DOHH2 (cell line): Measurements from ENCODE around the gene TLK2.
"Not testable (repeated sequence)": the region's sequence is repeated elsewhere in the genome, so short reads cannot be mapped to it uniquely, and the experiment has no call there.

ENCODE experiments used
- H3F3A ChIP-seq: fragments of 200-600 bp; sonication (generic), shearing (Covaris generic); 2 replicates; pipeline ENCODE4 v1.6.0; 2016; ENCODE audit warnings: antibody characterized with exemption, mild to moderate bottlenecking; ENCODE audit not compliant: control insufficient read depth, insufficient read depth
- H3K27ac ChIP-seq: fragments of 200-600 bp; sonication (generic); 2 replicates; pipeline ENCODE4 v1.5.1; 2014; ENCODE audit warnings: low read depth, mild to moderate bottlenecking, low read length, moderate library complexity
- H3K27me3 ChIP-seq: fragments of 200-600 bp; sonication (generic); 2 replicates; pipeline ENCODE4 v1.6.1; 2014; ENCODE audit warnings: mild to moderate bottlenecking, low read length, mixed read lengths; ENCODE audit not compliant: control insufficient read depth
- H3K36me3 ChIP-seq: fragments of 200-600 bp; sonication (generic); 2 replicates; pipeline ENCODE4 v1.6.1; 2014; ENCODE audit warnings: mild to moderate bottlenecking, low read length, moderate library complexity, mixed read lengths; ENCODE audit not compliant: control insufficient read depth
- H3K4me1 ChIP-seq: fragments of 200-600 bp; sonication (generic); 2 replicates; pipeline ENCODE4 v1.6.1; 2014; ENCODE audit warnings: mild to moderate bottlenecking, low read length, mixed read lengths; ENCODE audit not compliant: control insufficient read depth
- H3K4me2 ChIP-seq: fragments of 200-600 bp; sonication (generic); 2 replicates; pipeline ENCODE4 v1.6.0; 2014; ENCODE audit warnings: mild to moderate bottlenecking, low read length, moderate library complexity
- H3K4me3 ChIP-seq: fragments of 200-600 bp; sonication (generic); 2 replicates; pipeline ENCODE4 v1.5.1; 2014; ENCODE audit warnings: mild to moderate bottlenecking, low read length, mixed read lengths
- H3K79me2 ChIP-seq: fragments of 200-600 bp; sonication (generic); 2 replicates; pipeline ENCODE4 v1.6.1; 2014; ENCODE audit warnings: mild to moderate bottlenecking, low read length, mixed read lengths; ENCODE audit not compliant: control insufficient read depth
- H3K9me2 ChIP-seq: fragments of 200-600 bp; sonication (generic); replicated peaks from 2 replicates; pipeline ENCODE4 v1.6.1; 2014; ENCODE audit warnings: mild to moderate bottlenecking, low read length, mixed read lengths; ENCODE audit not compliant: control insufficient read depth
- H3K9me3 ChIP-seq: fragments of 200-600 bp; sonication (generic); 2 replicates; pipeline ENCODE4 v1.6.1; 2014; ENCODE audit warnings: antibody characterized with exemption, low read length, mixed read lengths; ENCODE audit not compliant: control insufficient read depth, insufficient read depth
- H4K20me1 ChIP-seq: fragments of 200-600 bp; sonication (generic); 2 replicates; pipeline ENCODE4 v1.6.0; 2014; ENCODE audit warnings: low read depth, mild to moderate bottlenecking, antibody characterized with exemption, low read length, moderate library complexity; ENCODE audit not compliant: control insufficient read depth, insufficient read depth

The TLK2 gene

DNA sequence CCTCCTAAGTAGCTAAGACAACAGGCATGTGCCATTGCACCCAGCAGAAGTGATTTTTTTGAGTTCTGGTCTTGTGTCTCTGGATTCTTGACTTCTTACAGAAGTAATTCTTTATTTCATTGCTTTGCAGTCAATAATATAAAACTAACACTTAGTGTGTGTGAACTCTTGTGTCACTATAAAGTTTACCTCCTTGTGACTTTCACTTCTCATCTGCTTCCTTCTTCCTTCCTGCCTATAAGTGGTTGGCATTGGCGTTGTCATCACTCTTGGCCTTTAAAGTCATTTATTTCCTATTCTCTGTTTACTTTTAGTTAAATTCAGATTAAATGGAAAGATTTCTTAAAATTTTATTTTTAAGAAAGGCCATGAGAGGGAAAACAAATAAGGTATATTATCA lies 12.4 kb downstream of the TLK2 start:
- not testable (repeated sequence) for H3K27ac ChIP-seq, H3K9me3 ChIP-seq, H3K27me3 ChIP-seq, H3K4me2 ChIP-seq, H3K4me3 ChIP-seq, H3K9me2 ChIP-seq, H3F3A ChIP-seq, H4K20me1 ChIP-seq, H3K4me1 ChIP-seq
- peaks cover 25% of the 10 kb centered on the region for H3K36me3 ChIP-seq
- peaks cover 100% of the 10 kb centered on the region for H3K79me2 ChIP-seq

DNA sequence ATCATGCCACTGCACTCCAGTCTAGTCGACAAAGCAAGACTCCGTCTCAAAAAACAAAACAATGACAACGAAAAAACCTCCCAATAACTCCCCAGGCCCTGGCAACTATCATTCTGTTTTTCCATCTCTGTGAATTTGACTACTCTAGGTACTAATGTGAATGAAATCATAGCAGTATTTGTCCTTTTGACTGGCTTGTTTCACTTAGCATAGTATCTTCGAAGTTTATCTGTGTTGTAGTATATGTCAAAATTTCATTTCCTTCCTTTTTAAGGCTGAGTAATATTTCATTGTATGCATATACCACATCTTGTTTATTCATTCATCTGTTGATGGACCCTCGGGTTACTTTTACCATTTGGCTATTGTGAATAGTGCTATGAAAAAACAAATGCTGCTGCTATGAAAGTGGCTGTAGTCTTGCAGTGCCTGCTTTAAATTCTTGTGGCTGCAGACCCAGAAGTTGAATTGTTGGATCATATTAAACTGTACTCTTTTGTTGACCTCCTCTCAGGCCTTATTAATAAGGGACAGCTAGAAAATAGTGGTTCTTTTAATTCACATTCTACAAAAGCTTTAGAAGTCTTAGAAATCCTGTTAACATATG lies 14.5 kb downstream of the TLK2 start:
- not testable (repeated sequence) for H3F3A ChIP-seq, H3K9me2 ChIP-seq, H4K20me1 ChIP-seq

DNA sequence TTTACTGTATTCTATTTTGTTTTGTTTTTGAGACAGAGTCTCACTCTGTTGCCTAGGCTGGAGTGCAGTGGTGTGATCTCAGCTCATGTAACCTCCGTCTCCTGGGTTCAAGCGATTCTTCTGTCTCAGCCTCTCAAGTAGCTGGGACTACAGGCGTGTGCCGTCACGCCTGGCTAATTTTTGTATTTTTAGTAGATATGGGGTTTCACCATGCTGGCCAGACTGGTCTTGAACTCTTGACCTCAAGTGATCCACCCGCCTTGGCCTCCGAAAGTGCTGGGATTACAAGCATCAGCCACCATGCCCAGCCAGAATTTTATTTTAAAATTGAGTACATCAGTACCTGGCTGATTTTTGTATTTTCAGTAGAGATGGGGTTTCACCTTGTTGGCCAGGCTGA lies 15.4 kb downstream of the TLK2 start:
- not testable (repeated sequence) for H3K4me3 ChIP-seq, H3K4me2 ChIP-seq, H3K4me1 ChIP-seq, H3F3A ChIP-seq, H4K20me1 ChIP-seq, H3K27me3 ChIP-seq, H3K9me2 ChIP-seq, H3K27ac ChIP-seq, H3K9me3 ChIP-seq
- Histone ChIP-seq H3K79me2 (peaks cover 100% of the 10 kb centered on the region), H3K36me3 (peaks cover 16% of the 10 kb centered on the region)

More for the DNA sequence above, 14.5 kb downstream of the TLK2 start:
- Histone ChIP-seq H3K36me3 (peaks cover 22% of the 10 kb centered on the region), H3K79me2 (peaks cover 100% of the 10 kb centered on the region)
- H3K4me2 ChIP-seq, H3K27me3 ChIP-seq, H3K4me1 ChIP-seq, H3K9me3 ChIP-seq, H3K4me3 ChIP-seq, H3K27ac ChIP-seq: not testable (repeated sequence)

DNA sequence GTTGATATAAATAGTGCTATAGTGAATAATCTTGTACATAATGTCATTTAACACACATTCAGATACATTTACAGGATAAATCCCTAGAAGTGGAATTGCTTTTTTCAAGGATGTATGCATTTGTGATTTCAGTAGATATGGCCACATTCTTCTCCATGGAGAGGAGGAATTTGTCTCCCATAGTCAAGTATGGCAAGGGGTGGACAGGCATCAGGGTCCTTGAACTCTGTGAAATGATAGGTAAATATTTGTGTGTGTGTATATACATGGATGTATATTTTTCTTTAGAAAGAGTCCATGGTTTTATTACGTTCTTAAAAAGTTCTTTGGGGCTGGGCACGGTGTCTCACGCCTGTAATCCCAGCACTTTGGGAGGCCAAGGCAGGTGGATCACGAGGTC lies 17.7 kb downstream of the TLK2 start:
- H3K27ac ChIP-seq, H3K9me2 ChIP-seq, H3K27me3 ChIP-seq, H4K20me1 ChIP-seq, H3K9me3 ChIP-seq, H3K4me2 ChIP-seq, H3K36me3 ChIP-seq, H3F3A ChIP-seq, H3K4me3 ChIP-seq, H3K4me1 ChIP-seq: not testable (repeated sequence)
- peaks cover 92% of the 10 kb centered on the region for H3K79me2 ChIP-seq

DNA sequence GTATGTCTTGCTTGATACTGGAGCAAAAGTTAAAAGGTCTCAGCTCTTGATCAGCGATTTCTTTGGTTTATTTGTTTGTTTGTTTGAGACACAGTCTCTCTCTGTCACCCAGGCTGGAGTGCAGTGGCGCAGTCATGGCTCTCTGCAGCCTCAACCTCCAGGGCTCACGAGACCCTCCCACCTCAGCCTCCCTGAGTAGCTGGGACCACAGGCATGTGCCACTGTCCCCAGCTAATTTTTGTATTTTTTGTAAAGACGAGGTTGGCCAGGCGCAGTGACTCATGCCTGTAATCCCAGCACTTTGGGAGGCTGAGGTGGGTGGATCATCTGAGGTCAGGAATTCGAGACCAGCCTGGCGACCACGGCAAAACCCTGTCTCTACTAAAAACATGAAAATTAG lies 20.2 kb downstream of the TLK2 start:
- not testable (repeated sequence) for H3K27ac ChIP-seq, H3K27me3 ChIP-seq, H3K36me3 ChIP-seq, H3F3A ChIP-seq, H3K4me2 ChIP-seq, H3K9me3 ChIP-seq, H3K4me3 ChIP-seq, H4K20me1 ChIP-seq, H3K9me2 ChIP-seq, H3K4me1 ChIP-seq
- H3K79me2 ChIP-seq: peaks cover 89% of the 10 kb centered on the region

DNA sequence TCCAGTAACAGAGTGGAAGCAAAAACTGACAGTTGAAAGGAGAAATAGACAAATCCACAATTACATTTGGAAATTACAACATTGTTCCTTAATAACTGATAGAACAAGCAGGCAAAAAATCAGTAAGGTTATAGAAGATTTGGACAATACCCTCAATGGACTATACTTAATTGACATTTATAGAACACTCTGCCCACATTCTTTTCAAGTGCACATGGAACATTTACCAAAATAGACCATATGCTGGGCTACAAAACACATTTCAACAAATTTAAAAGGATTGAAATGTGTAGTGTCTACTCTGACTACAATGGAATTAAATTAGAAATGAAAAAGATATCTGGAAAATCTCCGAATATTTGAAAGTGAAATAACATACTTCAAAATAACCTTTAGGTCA lies 21.8 kb downstream of the TLK2 start:
- not testable (repeated sequence) for H3K4me1 ChIP-seq, H4K20me1 ChIP-seq, H3K4me3 ChIP-seq, H3K9me3 ChIP-seq, H3K9me2 ChIP-seq, H3F3A ChIP-seq, H3K27me3 ChIP-seq, H3K4me2 ChIP-seq, H3K27ac ChIP-seq, H3K36me3 ChIP-seq
- peaks cover 89% of the 10 kb centered on the region for H3K79me2 ChIP-seq

DNA sequence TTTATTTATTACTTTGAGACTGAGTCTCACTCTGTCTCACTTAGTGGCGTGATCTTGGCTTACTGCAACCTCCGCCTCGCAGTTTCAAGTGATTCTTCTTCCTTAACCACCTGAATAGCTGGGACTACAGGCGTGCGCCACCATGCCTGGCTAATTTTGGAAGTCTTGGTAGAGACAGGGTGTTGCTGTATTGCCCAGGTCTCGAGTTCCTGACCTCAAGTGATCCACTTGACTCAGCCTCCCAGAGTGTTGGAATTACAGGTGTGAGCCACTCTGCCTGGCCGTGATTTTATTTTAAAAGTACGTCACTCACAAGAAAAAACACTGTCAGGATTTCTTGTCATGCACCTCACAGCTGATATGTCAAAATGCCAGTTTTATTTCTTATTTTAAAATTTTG lies 26.2 kb downstream of the TLK2 start:
- H3K4me1 ChIP-seq: peaks cover 12% of the 10 kb centered on the region
- H3K27me3 ChIP-seq, H3K4me3 ChIP-seq, H3K4me2 ChIP-seq, H4K20me1 ChIP-seq, H3K9me3 ChIP-seq, H3F3A ChIP-seq, H3K36me3 ChIP-seq, H3K9me2 ChIP-seq, H3K27ac ChIP-seq: not testable (repeated sequence)
- H3K79me2 ChIP-seq: peaks cover 89% of the 10 kb centered on the region

DNA sequence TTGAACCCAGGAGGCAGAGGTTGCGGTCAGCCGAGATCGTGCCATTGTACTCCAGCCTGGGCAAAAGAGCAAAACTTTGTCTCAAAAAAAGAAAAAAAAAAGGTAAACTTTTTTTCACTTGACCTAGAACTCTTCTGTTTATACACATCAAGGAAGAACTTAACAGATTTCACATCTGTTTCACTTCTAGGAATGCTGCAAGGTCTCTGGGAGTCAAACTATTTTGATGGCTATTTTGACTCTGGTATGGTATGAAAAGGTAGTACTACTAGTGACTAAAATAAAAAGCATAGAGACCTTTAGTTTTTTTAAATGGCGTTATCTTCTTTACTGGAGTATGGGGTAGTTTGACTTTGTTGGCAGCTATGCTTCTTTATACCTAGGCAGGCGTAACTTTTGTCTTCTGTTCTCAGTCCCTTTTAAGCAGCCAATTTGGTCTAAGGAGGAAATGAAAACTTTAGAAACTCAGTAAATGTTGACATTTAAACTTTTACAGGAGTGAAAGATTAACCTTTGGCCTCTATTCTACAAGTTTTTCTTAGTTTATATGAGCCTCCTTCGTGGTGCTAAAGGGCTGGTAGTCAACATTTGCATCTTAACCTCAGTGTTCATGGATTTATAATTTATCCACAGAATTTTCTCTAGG lies 28.7 kb downstream of the TLK2 start:
- not testable (repeated sequence) for H3K9me2 ChIP-seq, H3K27ac ChIP-seq, H3K9me3 ChIP-seq, H3F3A ChIP-seq, H3K27me3 ChIP-seq, H3K4me3 ChIP-seq, H3K36me3 ChIP-seq, H3K4me2 ChIP-seq, H4K20me1 ChIP-seq
- H3K79me2 ChIP-seq: peaks cover 95% of the 10 kb centered on the region
- peaks cover 12% of the 10 kb centered on the region for H3K4me1 ChIP-seq
